Stomach (tissue), 9 donors: ENCODE data around the gene LCMT1. TPM values are rescaled to one million over a fixed set of nuclear protein-coding genes. Genes with fewer than 3 reads are reported as not detected.
A peak's percentile ranks its signal among the peaks of the same experiment; 100 is the strongest.
"Not testable (repeated sequence)": the region's sequence is repeated elsewhere in the genome, so short reads cannot be mapped to it uniquely, and the experiment has no call there.

ENCODE experiments used
- DNase-seq, 2 donors: peaks; one replicate each; pipeline versions ENCODE4 v3.0.0 to v3.0.0-alpha.2; 2013 to 2019
- H3K27ac ChIP-seq, 5 donors: fragments of 200-600 bp in 4 of 5; sonication (generic) in 4 of 5; one replicate each; pipeline ENCODE4 v1.5.1; 2013 to 2019; ENCODE audit warnings: mild to moderate bottlenecking in 1 of 5, moderate library complexity in 1 of 5
- H3K27me3 ChIP-seq, 3 donors: fragments of 200-600 bp; sonication (generic); one replicate each; pipeline ENCODE4 v1.5.1; 2017 to 2019; ENCODE audit warnings: mixed run types in 1 of 3
- H3K36me3 ChIP-seq, 4 donors: fragments of 200-600 bp; sonication (generic); 1 replicate in 3 of 4; 2 replicates in 1 of 4; pipeline ENCODE4 v1.5.1; 2016 to 2019
- H3K4me1 ChIP-seq, 4 donors: fragments of 200-600 bp; sonication (generic); one replicate each; pipeline ENCODE4 v1.5.1; 2016 to 2019
- H3K4me3 ChIP-seq, 4 donors: fragments of 200-600 bp; sonication (generic) in 3 of 4; one replicate each; pipeline ENCODE4 v1.5.1; 2016 to 2019; ENCODE audit warnings: mild to moderate bottlenecking in 1 of 4
- H3K9me3 ChIP-seq, 4 donors: fragments of 200-600 bp; sonication (generic); one replicate each; pipeline ENCODE4 v1.5.1; 2016 to 2019
- EP300 ChIP-seq: sonication (generic); formaldehyde crosslinking; IDR thresholded peaks from one replicate; pipeline ENCODE4 v1.6.1; 2017; ENCODE audit warnings: antibody characterized with exemption
- POLR2A ChIP-seq, 4 donors: fragments of 450-650 bp; IDR thresholded peaks; one replicate each; pipeline ENCODE4 v1.6.1; 2016; ENCODE audit warnings: antibody characterized with exemption in 4 of 4, control low read depth in 2 of 4, mild to moderate bottlenecking in 1 of 4, moderate library complexity in 1 of 4
- POLR2AphosphoS5 ChIP-seq, 3 donors: sonication (generic); formaldehyde crosslinking; IDR thresholded peaks; one replicate each; pipeline ENCODE4 v1.6.1; 2016; ENCODE audit warnings: antibody characterized with exemption in 3 of 3
- WGBS, 5 donors: extraction: QIAGEN DNeasy Blood & Tissue Kit in 3 of 5; methylation state at CpG; one replicate each; pipeline versions ENCODE4 v1.1.5 to v1.1.7; 2013 to 2018; 5-methylcytosine and 5-hydroxymethylcytosine counted together
- intact Hi-C: fragments of 100-400 bp; cut with DNase I; formaldehyde crosslinking; loops from one replicate; pipeline ENCODE4 v1.15.1; 2023; ENCODE audit warnings: low total_unique reads
- polyA plus RNA-seq, 3 donors: library from polyadenylated mRNA; stranded (reverse); fragments of 200-250 nt; gene quantifications; one replicate each; pipeline ENCODE4 v1.2.3, GENCODE V29; 2013
- total RNA-seq, 5 donors: library from RNA; depleted of rRNA; stranded (reverse); fragments of >200 nt; gene quantifications; one replicate each; pipeline versions ENCODE4 v1.1.0 to v1.2.3, GENCODE V29; 2014 to 2016
- TF ChIP-seq, protein P1 (sequence below), 7 experiments: fragments of 450-650 bp in 4 of 7; fragments of 200-600 bp in 3 of 7; sonication (generic) in 3 of 7; IDR thresholded peaks; one replicate each; pipeline ENCODE4 v1.5.1; 2016 to 2019; ENCODE audit warnings: antibody characterized with exemption in 7 of 7, control low read depth in 2 of 7, mild to moderate bottlenecking in 1 of 7
- donor health status: healthy with polysubstance abuse.
- donor health status: Bipolar disorder and iron deficiency.
- donor health status: healthy.

LCMT1 gene
- total and polyA plus RNA-seq, 8 donors = 15.4 to 54.9 (median 30.9) TPM

DNA sequence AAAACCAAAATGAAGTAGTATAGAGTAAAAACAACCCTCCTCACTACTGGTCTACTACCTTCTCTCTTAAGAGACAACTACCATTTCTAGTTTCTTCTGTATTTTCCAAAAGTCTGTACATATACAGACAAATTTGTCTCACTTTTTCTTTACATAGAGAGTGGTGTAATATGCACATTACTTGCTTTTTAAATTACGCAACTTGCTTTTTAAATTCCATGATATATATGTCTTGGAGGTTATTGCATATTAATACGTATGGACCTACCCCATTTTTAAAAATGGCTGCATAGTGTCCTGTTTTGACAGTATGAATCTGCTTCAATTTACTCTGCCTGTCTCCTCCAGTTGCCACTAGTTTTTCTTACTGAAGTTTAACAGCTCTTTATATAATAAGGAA, 62.7 kb downstream of the LCMT1 start:
- intact Hi-C loops = no loop called here
- 96 to 98% (median 97%) methylated on average over 2 of the region's 2 CpGs for WGBS, 5 donors
- no peak overlapping the region for H3K4me3 ChIP-seq
- peaks cover 47 to 91% (median 90%) of the 10 kb centered on the region in 4 donors for H3K36me3 ChIP-seq
- H3K4me1 ChIP-seq = no peaks in the 10 kb centered on the region
- no peak for DNase-seq
- no peaks in the 10 kb centered on the region for H3K27me3 ChIP-seq
- TF ChIP-seq POLR2A (IDR thresholded peaks at IDR 0.05) (no peak), POLR2AphosphoS5 (IDR thresholded peaks at IDR 0.05) (no peak), EP300 (no peak)
- TF ChIP-seq, protein P1, sequence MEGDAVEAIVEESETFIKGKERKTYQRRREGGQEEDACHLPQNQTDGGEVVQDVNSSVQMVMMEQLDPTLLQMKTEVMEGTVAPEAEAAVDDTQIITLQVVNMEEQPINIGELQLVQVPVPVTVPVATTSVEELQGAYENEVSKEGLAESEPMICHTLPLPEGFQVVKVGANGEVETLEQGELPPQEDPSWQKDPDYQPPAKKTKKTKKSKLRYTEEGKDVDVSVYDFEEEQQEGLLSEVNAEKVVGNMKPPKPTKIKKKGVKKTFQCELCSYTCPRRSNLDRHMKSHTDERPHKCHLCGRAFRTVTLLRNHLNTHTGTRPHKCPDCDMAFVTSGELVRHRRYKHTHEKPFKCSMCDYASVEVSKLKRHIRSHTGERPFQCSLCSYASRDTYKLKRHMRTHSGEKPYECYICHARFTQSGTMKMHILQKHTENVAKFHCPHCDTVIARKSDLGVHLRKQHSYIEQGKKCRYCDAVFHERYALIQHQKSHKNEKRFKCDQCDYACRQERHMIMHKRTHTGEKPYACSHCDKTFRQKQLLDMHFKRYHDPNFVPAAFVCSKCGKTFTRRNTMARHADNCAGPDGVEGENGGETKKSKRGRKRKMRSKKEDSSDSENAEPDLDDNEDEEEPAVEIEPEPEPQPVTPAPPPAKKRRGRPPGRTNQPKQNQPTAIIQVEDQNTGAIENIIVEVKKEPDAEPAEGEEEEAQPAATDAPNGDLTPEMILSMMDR (IDR thresholded peaks at IDR 0.05) = no peak
- no peaks in the 10 kb centered on the region for H3K9me3 ChIP-seq
- H3K27ac ChIP-seq = no peak overlapping the region

DNA sequence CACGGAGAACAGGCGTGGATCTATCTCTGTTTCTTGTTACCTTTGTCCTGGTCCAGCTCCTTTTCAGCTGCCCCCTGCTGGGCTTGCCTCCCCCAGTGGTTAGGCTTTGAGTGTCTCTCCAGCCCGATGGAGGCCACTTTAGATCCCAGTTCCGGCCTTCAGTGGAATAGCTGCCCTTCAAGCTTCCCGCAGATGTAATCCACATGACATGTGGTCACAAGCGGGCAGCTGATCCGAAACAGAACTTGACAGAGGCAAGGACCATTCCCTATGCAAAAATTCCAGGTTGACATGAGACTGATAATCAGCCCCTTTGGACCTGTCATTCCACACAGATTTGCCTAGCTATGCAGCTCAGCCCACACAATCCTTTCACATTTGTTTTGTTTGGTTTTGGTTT, 64.6 kb downstream of the LCMT1 start:
- Histone ChIP-seq H3K9me3 (no peaks in the 10 kb centered on the region), H3K4me3 (no peak overlapping the region), H3K27me3 (no peaks in the 10 kb centered on the region), H3K4me1 (no peaks in the 10 kb centered on the region), H3K36me3 (peaks cover 34 to 81% (median 73%) of the 10 kb centered on the region in 4 donors), H3K27ac (no peak overlapping the region)
- 85 to 95% (median 92%) methylated on average over 7 of the region's 7 CpGs for WGBS, 5 donors
- intact Hi-C loops = no loop called here
- DNase-seq = no peak
- TF ChIP-seq EP300 (no peak), POLR2A (IDR thresholded peaks at IDR 0.05) (no peak), POLR2AphosphoS5 (IDR thresholded peaks at IDR 0.05) (no peak)
- TF ChIP-seq, protein P1 (IDR thresholded peaks at IDR 0.05) = no peak

DNA sequence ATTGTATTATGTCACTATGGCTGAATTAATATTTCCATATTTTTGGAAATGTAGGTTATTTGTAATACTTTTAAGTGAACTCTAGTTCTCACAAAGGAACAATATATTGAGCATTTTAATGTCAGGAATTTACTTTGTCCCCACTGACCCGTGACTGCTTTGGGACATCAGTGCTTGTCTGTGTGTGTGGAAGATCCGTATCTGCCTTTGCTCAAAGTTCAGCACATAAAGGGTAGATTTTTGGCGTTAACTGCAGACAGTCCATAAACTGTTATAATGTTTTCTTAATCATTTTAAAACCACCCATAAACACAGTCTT, 65.9 kb downstream of the LCMT1 start:
- H3K4me3 ChIP-seq = no peak overlapping the region
- no peaks in the 10 kb centered on the region for H3K4me1 ChIP-seq
- peaks cover 24 to 67% (median 60%) of the 10 kb centered on the region in 4 donors for H3K36me3 ChIP-seq
- intact Hi-C loops = no loop called here
- TF ChIP-seq POLR2AphosphoS5 (IDR thresholded peaks at IDR 0.05) = no peak
- no peaks in the 10 kb centered on the region for H3K9me3 ChIP-seq
- 70 to 88% (median 75%) methylated on average over 3 of the region's 3 CpGs for WGBS, 5 donors
- no peak for DNase-seq
- H3K27ac ChIP-seq = no peak overlapping the region
- no peaks in the 10 kb centered on the region for H3K27me3 ChIP-seq

DNA sequence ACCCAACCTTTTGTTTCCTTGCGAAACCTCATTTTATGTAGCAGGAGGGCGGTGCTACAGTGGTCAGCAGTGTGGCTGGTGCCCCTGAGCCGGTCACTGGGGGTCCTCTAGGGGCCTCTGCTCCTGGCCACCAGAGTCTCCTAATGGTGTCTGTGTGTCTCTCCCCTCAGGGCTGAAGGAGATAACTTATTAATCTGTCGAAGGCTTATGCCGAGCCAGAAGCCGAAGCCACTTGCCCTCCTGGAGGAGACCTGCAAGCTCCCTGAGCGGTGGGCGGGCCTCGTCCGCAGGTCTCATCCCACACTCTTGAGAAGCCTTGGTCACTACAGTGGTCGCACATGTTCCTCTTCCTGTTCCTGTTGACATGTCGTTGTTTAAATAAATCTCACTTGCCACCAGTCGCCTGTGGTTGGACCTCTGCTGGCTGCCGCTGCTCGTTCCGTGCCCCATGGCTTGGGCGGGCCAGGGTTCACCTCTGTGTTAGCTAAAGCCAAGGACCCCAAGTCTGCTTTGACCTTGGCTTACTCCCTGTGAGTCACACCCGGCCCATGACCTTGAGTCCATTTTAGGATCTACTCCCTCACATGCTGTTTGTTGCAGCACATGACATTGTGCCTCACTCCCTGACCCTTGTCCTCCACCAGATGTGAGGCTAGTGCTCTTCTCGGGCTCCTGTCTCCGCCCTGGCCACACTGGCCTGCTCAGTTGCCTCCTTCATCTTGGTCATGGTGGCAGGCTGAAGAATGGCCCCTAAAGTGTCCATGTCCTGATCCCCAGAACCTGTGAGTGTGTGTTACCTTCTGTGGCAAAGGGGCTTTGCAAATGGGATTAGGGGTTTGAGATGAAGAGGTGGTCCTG, 66.5 kb downstream of the LCMT1 start:
- WGBS, 5 donors = 78 to 87% (median 85%) methylated on average over 20 of the region's 20 CpGs
- Histone ChIP-seq H3K4me3 (no peak overlapping the region), H3K9me3 (no peaks in the 10 kb centered on the region), H3K36me3 (peaks cover 18 to 62% (median 54%) of the 10 kb centered on the region in 4 donors), H3K27ac (no peak overlapping the region), H3K4me1 (no peaks in the 10 kb centered on the region), H3K27me3 (no peaks in the 10 kb centered on the region)
- peak in 1 of 2 donors; percentile 22 for DNase-seq
- TF ChIP-seq, protein P1 (IDR thresholded peaks at IDR 0.05) = no peak
- TF ChIP-seq POLR2AphosphoS5 (IDR thresholded peaks at IDR 0.05) (no peak), EP300 (no peak), POLR2A (IDR thresholded peaks at IDR 0.05) (no peak)
- intact Hi-C loops = no loop called here

DNA sequence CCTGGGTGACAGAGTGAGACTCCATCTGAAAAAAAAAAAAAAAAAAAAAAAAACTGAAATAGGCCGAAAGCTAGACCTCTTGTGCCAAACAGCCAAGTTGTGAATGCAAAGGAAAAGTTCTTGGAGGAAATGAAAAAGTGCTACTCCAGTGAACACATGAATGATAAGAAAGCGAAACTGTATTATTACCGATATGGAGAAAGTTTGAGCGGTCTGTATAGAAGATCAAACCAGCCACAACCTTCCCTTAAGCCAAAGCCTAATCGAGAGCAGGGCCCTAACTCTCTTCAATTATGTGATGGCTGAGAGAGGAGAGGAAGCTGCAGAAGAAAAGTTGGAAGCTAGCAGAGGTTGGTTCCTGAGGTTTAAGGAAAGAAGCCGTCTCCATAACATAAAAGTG, 69.7 kb downstream of the LCMT1 start:
- H3K27me3 ChIP-seq, H3K4me3 ChIP-seq, H3K27ac ChIP-seq, H3K9me3 ChIP-seq, H3K4me1 ChIP-seq, intact Hi-C loops, DNase-seq: not testable (repeated sequence)
- H3K36me3 ChIP-seq = peaks cover 10 to 30% (median 22%) of the 10 kb centered on the region in 4 donors
- WGBS, 5 donors = 85 to 93% (median 87%) methylated on average over 6 of the region's 6 CpGs
